Peyer's patch (tissue), 4 donors: ENCODE measurements around the gene SMG9. TPM values are rescaled to one million over a fixed set of nuclear protein-coding genes. Genes with fewer than 3 reads are reported as not detected.
A peak's percentile ranks its signal among the peaks of the same experiment; 100 is the strongest.

Experiments
- DNase-seq, 3 donors: peaks; one replicate each; pipeline ENCODE4 v3.0.0-alpha.2; 2017 to 2019
- H3K27ac ChIP-seq, 4 donors: fragments of 200-600 bp; sonication (generic); one replicate each; pipeline ENCODE4 v1.5.1; 2016 to 2019
- H3K27me3 ChIP-seq, 2 donors: fragments of 200-600 bp; sonication (generic); one replicate each; pipeline ENCODE4 v1.5.1; 2019
- H3K36me3 ChIP-seq, 3 donors: fragments of 200-600 bp; sonication (generic); one replicate each; pipeline ENCODE4 v1.5.1; 2016 to 2019
- H3K4me1 ChIP-seq, 4 donors: fragments of 200-600 bp; sonication (generic); one replicate each; pipeline ENCODE4 v1.5.1; 2016 to 2019
- H3K4me3 ChIP-seq, 4 donors: fragments of 200-600 bp; sonication (generic); 1 replicate in 3 of 4; 2 replicates in 1 of 4; pipeline ENCODE4 v1.5.1; 2016 to 2019; ENCODE audit warnings: mild to moderate bottlenecking in 1 of 4
- H3K9me3 ChIP-seq, 4 donors: fragments of 200-600 bp; sonication (generic); one replicate each; pipeline ENCODE4 v1.5.1; 2016 to 2019; ENCODE audit warnings: mild to moderate bottlenecking in 1 of 4
- CTCF ChIP-seq, 6 experiments: fragments of 450-650 bp in 4 of 6; fragments of 200-600 bp in 2 of 6; sonication (generic) in 1 of 6; IDR thresholded peaks; one replicate each; pipeline ENCODE4 v1.5.1; 2017 to 2019; ENCODE audit warnings: antibody characterized with exemption in 6 of 6, mild to moderate bottlenecking in 3 of 6, moderate library complexity in 1 of 6
- POLR2A ChIP-seq, 2 donors: fragments of 450-650 bp; IDR thresholded peaks; one replicate each; pipeline ENCODE4 v1.5.1; 2017; ENCODE audit warnings: antibody characterized with exemption in 2 of 2, mild to moderate bottlenecking in 2 of 2, moderate library complexity in 2 of 2
- total RNA-seq, 4 donors: library from RNA; depleted of rRNA; stranded (reverse); fragments of >200 nt; gene quantifications; one replicate each; pipeline ENCODE4 v1.1.0, GENCODE V29; 2016

The SMG9 gene
- total RNA-seq, 4 donors from 2014 or later, result 25.0 to 56.1 (median 40.8) TPM

- DNase-seq, result peak; percentile 80 to 87 (median 86)
- TF ChIP-seq POLR2A (IDR thresholded peaks at IDR 0.05), result peak in 1 of 2 donors; percentile 4
- no peak for TF ChIP-seq CTCF (IDR thresholded peaks at IDR 0.05)
Measured at GRCh38 chr19:43782689-43783231, 28.0 kb upstream of the SMG9 start.

GRCh38 chr19:43782311-43782660 lies 27.5 kb upstream of the SMG9 start:
- no peaks in the 10 kb centered on the region for H3K27me3 ChIP-seq
- DNase-seq, result no peak
- H3K36me3 ChIP-seq, result no peaks in the 10 kb centered on the region
- H3K4me3 ChIP-seq, result peak overlapping the region in 2 of 4 donors; percentile 16 to 56
- TF ChIP-seq CTCF (IDR thresholded peaks at IDR 0.05) (no peak), POLR2A (IDR thresholded peaks at IDR 0.05) (no peak)
- H3K4me1 ChIP-seq, result peaks cover 4 to 61% (median 19%) of the 10 kb centered on the region in 4 donors
- H3K9me3 ChIP-seq, result no peaks in the 10 kb centered on the region
- H3K27ac ChIP-seq, result peak overlapping the region in 3 of 4 donors; percentile 78 to 93 (median 82)

More at GRCh38 chr19:43782689-43783231, 28.0 kb upstream of the SMG9 start:
- H3K36me3 ChIP-seq, result no peaks in the 10 kb centered on the region
- H3K27ac ChIP-seq, result peak overlapping the region in 3 of 4 donors; percentile 29 to 93 (median 78)
- peaks cover 4 to 56% (median 15%) of the 10 kb centered on the region in 4 donors for H3K4me1 ChIP-seq
- no peaks in the 10 kb centered on the region for H3K9me3 ChIP-seq
- no peaks in the 10 kb centered on the region for H3K27me3 ChIP-seq
- peak overlapping the region in 2 of 4 donors; percentile 16 to 56 for H3K4me3 ChIP-seq

- Histone ChIP-seq H3K9me3 (no peaks in the 10 kb centered on the region), H3K4me3 (peak overlapping the region in 2 of 4 donors; percentile 47 to 56), H3K27me3 (no peaks in the 10 kb centered on the region), H3K36me3 (no peaks in the 10 kb centered on the region), H3K4me1 (peaks cover 4 to 61% (median 19%) of the 10 kb centered on the region in 4 donors), H3K27ac (peak overlapping the region in 3 of 4 donors; percentile 78 to 93 (median 82))
- peak in 1 of 3 donors; percentile 19 for DNase-seq
- TF ChIP-seq POLR2A (IDR thresholded peaks at IDR 0.05) (no peak), CTCF (IDR thresholded peaks at IDR 0.05) (no peak)
Measured at GRCh38 chr19:43781630-43782310, 27.0 kb upstream of the SMG9 start.

- Histone ChIP-seq H3K27me3 (no peaks in the 10 kb centered on the region), H3K27ac (peak within 1 kb of the TSS; percentile 70 to 93 (median 80)), H3K9me3 (no peaks in the 10 kb centered on the region), H3K4me3 (peak within 1 kb of the TSS; percentile 42 to 56 (median 48)), H3K36me3 (no peaks in the 10 kb centered on the region), H3K4me1 (peaks cover 4 to 61% (median 19%) of the 10 kb centered on the region in 4 donors)
- no peak for TF ChIP-seq CTCF (IDR thresholded peaks at IDR 0.05)
- peak; percentile 46 to 84 for TF ChIP-seq POLR2A (IDR thresholded peaks at IDR 0.05)
- DNase-seq, result peak; percentile 80 to 88 (median 86)
Measured at GRCh38 chr19:43780706-43781525, 26.2 kb upstream of the SMG9 start, which contains the start of gene KCNN4. Gene KCNN4 (minus strand): TSS chr19:43780973. CDS start chr19:43780861, 112 bp downstream.

GRCh38 chr19:43779820-43780219 lies 25.1 kb upstream of the SMG9 start:
- peak in 1 of 3 donors; percentile 43 for DNase-seq
- H3K27me3 ChIP-seq, result no peaks in the 10 kb centered on the region
- H3K9me3 ChIP-seq, result no peaks in the 10 kb centered on the region
- H3K4me3 ChIP-seq, result peak overlapping the region; percentile 42 to 56 (median 48)
- peak overlapping the region; percentile 70 to 93 (median 80) for H3K27ac ChIP-seq
- H3K4me1 ChIP-seq, result peaks cover 4 to 63% (median 17%) of the 10 kb centered on the region in 4 donors
- TF ChIP-seq POLR2A (IDR thresholded peaks at IDR 0.05) (no peak), CTCF (IDR thresholded peaks at IDR 0.05) (peak in 4 of 6 experiments; percentile 6 to 32 (median 28))
- no peaks in the 10 kb centered on the region for H3K36me3 ChIP-seq
